Measurements from ENCODE around the gene PRDX5.

The PRDX5 gene

DNA sequence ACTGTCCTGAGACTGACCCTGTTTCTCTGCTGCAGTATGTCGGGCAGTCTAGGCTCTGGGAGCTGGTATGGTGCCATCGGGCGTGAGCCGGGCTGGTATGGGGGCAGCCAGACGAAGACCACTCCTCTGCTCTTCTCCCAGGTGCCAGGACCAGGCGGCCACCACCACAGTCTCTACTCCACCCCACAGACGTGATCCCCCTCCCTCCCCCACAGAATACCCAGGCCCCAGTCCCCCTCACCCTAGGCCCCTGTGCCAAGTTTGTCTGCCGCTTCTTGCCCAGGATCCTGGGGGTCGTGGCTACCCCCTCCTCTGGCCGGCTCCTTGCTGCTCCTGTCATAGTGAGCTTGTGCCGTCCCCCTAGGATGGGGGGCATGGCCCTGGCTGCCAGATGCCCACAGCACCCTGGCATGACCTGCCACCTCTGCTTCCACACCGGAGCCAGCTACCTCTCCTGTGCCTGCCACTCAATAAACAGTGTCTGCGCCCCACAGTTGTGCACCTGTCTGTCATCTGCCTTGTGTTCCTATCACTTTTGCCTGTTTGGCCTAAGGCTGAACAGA, 28.8 kb upstream of the PRDX5 start:
- no peak for DNase-seq (ENCODE audit: low read depth in 2 of 3, low spot score in 2 of 3)

GRCh38 chr11:64290352-64291261, 27.3 kb upstream of the PRDX5 start:
- no peak for DNase-seq (ENCODE audit: low read depth in 2 of 3, low spot score in 2 of 3)

DNA sequence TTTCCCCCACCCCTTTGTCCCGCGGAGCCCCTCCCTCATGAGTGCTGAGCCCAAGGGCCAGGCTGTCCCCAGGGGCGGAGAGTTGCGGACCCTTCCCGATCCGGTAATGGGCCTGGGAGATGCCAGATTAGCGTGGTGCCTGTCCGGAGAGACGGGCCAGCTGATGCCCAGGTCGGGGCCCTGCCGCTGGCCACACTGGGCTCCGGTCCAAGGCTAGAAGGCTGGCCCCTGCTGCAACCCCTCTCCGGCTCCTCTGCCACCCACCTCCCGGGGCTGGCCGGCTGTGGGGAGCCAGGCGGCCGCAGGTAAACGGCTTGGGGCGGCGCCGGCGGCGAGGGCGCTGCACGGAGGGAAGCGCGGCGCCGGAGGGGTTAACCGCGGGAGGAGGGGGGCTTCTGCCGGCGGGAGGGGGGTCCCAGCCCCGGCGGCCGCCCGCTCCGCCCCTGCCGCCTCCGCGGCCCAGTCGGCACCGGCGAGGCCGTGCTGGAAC, 26.6 kb upstream of the PRDX5 start, which contains the start of gene KCNK4:
TSS of gene KCNK4 (plus strand) at position 41 of the 490 bp plus-strand sequence. CDS start 1,717 bp downstream, outside the sequence.
- DNase-seq (ENCODE audit: low read depth in 2 of 3, low spot score in 2 of 3) = no peak

GRCh38 chr11:64291752-64292459, 26.0 kb upstream of the PRDX5 start:
- DNase-seq (ENCODE audit: low read depth in 2 of 3, low spot score in 2 of 3) = no peak

- DNase-seq (ENCODE audit: low read depth in 2 of 3, low spot score in 2 of 3) = no peak
These were observed 25.3 kb upstream of the PRDX5 start for GRCh38 chr11:64292460-64293254.

DNA sequence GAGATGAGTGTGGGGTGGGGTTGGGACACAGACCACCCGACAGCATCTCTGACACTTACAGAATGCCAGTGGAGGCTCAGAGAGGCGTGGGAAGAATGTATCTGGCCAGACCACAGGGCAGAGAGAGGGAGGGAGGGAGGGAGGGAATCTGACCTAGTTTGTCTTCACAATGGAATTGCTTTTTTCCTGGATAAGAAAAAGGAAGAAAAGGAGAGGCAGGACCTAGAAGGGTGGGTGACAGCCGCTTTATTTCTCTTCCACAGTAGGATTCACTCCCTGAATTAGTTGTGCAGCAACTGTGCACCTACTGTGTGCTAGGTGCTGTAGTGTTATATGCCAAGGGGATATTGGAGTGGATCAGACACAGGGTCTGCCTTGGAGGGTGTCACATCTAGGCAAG, 23.1 kb upstream of the PRDX5 start:
- DNase-seq (ENCODE audit: low read depth in 2 of 3, low spot score in 2 of 3) = no peak

GRCh38 chr11:64295760-64296159, 22.2 kb upstream of the PRDX5 start:
- DNase-seq (ENCODE audit: low read depth in 2 of 3, low spot score in 2 of 3) = no peak

GRCh38 chr11:64296236-64296635, 21.7 kb upstream of the PRDX5 start:
- no peak for DNase-seq (ENCODE audit: low read depth in 2 of 3, low spot score in 2 of 3)

DNA sequence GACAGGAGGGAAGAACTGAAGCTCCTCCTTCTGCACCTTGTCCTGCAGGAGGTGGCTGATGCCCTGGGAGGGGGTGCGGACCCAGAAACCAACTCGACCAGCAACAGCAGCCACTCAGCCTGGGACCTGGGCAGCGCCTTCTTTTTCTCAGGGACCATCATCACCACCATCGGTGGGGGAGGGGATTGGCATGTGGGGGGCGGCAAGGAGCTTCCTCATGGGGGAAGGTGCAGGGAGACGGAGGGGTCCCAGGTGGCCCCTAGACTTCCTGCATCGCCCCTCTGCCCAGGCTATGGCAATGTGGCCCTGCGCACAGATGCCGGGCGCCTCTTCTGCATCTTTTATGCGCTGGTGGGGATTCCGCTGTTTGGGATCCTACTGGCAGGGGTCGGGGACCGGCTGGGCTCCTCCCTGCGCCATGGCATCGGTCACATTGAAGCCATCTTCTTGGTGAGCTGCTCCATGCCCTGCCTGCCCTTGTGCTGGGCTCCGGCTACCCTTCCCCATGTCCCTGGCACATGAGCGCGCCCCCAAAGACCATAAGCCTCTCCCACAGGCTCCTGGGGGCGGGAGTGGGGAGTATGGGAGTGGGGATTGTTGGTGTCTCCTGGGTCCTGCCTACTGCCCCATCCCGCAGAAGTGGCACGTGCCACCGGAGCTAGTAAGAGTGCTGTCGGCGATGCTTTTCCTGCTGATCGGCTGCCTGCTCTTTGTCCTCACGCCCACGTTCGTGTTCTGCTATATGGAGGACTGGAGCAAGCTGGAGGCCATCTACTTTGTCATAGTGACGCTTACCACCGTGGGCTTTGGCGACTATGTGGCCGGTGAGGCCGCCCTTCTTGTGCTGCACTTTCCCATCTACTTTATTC, 20.9 kb upstream of the PRDX5 start:
- no peak for DNase-seq (ENCODE audit: low read depth in 2 of 3, low spot score in 2 of 3)

- no peak for DNase-seq (ENCODE audit: low read depth in 2 of 3, low spot score in 2 of 3)
These were observed 20.1 kb upstream of the PRDX5 start for GRCh38 chr11:64297699-64298358.

DNA sequence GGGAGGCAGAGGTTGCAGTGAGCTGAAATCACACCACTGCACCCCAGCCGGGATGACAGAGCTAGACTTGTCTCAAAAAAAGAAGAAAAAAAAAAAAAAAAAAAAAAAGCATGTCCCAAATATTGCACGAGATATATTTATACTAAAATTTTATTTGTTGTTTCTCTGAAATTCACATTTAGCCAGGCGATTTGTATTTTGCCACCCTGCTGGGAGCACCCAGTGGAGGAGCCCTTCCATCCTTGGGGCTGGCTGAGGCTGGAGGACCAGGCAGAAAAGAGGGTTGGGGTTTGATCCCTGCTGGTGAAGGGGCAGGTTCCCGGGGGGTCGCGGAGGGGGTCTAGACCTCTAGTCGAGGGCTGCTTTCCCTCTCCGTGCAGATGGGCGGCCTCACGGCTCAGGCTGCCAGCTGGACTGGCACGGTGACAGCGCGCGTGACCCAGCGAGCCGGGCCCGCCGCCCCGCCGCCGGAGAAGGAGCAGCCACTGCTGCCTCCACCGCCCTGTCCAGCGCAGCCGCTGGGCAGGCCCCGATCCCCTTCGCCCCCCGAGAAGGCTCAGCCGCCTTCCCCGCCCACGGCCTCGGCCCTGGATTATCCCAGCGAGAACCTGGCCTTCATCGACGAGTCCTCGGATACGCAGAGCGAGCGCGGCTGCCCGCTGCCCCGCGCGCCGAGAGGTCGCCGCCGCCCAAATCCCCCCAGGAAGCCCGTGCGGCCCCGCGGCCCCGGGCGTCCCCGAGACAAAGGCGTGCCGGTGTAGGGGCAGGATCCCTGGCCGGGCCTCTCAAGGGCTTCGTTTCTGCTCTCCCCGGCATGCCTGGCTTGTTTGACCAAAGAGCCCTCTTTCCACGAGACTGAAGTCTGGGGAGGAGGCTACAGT, 18.7 kb upstream of the PRDX5 start:
- DNase-seq (ENCODE audit: low read depth in 2 of 3, low spot score in 2 of 3) = no peak

GRCh38 chr11:64299847-64300648, 17.9 kb upstream of the PRDX5 start, which contains the start of gene CATSPERZ:
Gene CATSPERZ (plus strand): TSS chr11:64300358. CDS start chr11:64300411, 53 bp downstream.
- no peak for DNase-seq (ENCODE audit: low read depth in 2 of 3, low spot score in 2 of 3)

DNA sequence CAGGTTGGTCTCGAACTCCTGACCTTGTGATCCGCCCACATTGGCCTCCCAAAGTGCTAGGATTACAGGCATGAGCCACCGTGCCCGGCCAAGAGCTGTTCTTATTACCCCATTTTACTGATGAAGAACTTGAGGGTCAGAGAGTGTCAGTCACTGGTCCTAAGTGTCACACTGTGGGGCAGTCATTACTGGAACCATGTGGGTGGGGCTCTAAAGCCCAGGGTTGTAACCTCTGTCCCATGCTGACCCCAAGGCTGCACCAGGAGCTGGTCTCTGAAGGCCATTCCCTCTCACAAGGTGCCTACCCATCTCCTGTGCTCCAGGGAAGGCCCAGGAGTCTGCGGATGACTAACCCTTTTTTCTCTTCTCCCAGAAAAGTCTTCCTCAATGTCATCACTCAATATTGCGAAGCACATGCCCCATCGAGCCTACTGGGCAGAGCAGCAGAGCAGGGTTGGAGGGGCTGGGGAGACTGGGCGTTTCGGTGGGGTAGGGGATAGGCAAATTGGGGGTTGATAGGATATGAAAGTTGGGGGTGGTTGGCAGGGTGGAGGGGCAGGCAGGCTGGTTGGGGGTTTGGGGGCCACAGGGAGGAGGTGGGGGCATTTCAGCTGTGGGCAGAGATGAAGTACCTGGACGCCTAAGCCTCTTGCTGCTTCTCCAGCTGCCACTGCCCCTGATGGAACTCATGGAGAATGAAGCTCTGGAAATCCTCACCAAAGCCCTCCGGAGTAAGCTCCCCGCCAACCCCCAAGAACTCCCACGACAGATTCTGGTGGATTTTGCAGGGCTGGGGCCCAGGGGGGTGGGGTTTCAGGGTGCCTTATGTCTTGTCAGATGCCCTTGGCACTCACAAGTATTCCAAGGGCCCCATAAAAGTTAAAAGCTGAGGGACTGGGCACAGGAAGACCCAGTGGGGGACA, 14.6 kb upstream of the PRDX5 start:
- no peak for DNase-seq (ENCODE audit: low read depth in 2 of 3, low spot score in 2 of 3)

DNA sequence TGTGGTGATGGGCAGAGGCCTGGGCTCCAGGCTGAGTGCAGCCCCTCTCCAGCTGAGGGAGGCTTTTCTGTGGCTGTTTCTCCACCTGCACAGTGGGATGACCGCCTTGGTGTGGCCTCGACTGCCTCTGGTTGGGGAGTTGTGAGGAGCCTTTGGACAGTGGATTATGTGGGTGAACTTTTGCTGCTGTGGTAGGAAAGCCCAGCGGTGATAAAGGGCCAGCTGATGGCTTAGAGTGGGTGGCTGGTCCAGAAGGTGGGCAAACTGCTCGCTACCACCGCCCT, 13.9 kb upstream of the PRDX5 start:
- DNase-seq (ENCODE audit: low read depth in 2 of 3, low spot score in 2 of 3) = no peak

DNA sequence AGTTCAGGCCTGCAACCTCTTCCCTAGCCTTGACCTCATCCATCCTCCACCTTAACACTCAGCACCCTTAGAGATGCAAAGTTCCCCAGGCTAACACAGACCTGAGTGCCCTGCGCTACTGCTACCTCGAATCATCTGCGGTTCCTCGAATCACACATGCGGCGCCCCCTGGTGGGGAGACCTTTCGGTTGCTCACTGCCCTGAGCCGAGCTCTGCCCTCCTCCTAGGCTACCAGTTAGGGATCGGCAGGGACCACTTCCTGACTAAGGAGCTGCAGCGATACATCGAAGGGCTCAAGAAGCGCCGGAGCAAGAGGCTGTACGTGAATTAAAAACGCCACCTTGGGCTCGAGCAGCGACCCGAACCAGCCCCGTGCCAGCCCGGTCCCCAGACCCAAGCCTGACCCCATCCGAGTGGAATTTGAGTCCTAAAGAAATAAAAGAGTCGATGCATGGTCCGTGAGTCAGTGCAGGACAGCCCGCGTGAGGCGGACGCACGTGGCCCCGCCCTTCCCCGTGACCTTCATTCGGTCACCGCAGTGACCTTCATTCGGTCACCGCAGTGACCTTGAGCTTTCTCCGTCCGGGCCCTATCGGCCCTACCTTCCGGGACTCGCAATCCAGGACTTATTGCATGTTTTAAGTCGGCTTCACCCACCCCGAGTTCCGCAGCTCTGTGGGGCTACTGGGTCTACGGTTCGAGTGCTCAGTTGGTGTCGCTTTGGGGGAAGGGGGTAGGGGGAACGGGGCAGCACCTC, 13.4 kb upstream of the PRDX5 start:
- peak; percentile 84 to 98 (median 97) for DNase-seq (ENCODE audit: low read depth in 2 of 3, low spot score in 2 of 3)

Measured in activated CD8-positive, alpha-beta memory T cell treated with anti-CD3 and anti-CD28 coated beads for 48 hours (primary cell).